Adrenal gland (tissue), 5 donors: Measurements from ENCODE around the gene CCS.

Experiments
- CTCF ChIP-seq, 6 experiments: fragments of 450-650 bp in 4 of 6; fragments of 200-600 bp in 2 of 6; sonication (generic) in 1 of 6; IDR thresholded peaks; 1 replicate in 5 of 6; 2 replicates in 1 of 6; pipeline versions ENCODE4 v1.5.1 to v1.8.0; 2016 to 2021; ENCODE audit warnings: antibody characterized with exemption in 6 of 6, mild to moderate bottlenecking in 2 of 6, moderate library complexity in 1 of 6
- POLR2A ChIP-seq, 2 donors: fragments of 450-650 bp; IDR thresholded peaks; one replicate each; pipeline ENCODE4 v1.6.1; 2017; ENCODE audit warnings: antibody characterized with exemption in 2 of 2, mild to moderate bottlenecking in 2 of 2, moderate library complexity in 1 of 2
- donor health status: DM: no; HTN: no; CAD: no.

GRCh38 chr11:66612458-66612857 is 19.5 kb downstream of the CCS start:
- TF ChIP-seq CTCF (IDR thresholded peaks at IDR 0.05) (no peak), POLR2A (IDR thresholded peaks at IDR 0.05) (no peak)
